Activated B cell treated with CpG ODN at 0.5 μM for 24 hours (primary cell): ENCODE data around the gene IGSF9. TPM values are rescaled to one million over a fixed set of nuclear protein-coding genes. Genes with fewer than 3 reads are reported as not detected.

Experiments
- ATAC-seq: fragments of 200-7000 bp; cut with Tn5 transposase; one replicate; pipeline ENCODE4 v1.10.0; 2021; ENCODE audit warnings: low read depth, mild to moderate bottlenecking, moderate library complexity
- CTCF ChIA-PET: fragments of 350-600 bp; sonication (Branson Sonifier 250); formaldehyde crosslinking; loops from one replicate; lab custom pipeline; 2021; ENCODE audit warnings: antibody characterized with exemption; lab: Charles Lee
- POLR2A ChIA-PET: fragments of 350-600 bp; sonication (Branson Sonifier 250); formaldehyde crosslinking; loops from one replicate; lab custom pipeline; 2021; ENCODE audit warnings: antibody characterized with exemption; lab: Charles Lee
- DNase-seq: peaks from one replicate; pipeline ENCODE4 v3.0.0; 2022
- H3K27ac Mint-ChIP-seq: one replicate; pipeline ENCODE4 v1.8.0; 2020; ENCODE audit warnings: mixed read lengths
- H3K27me3 Mint-ChIP-seq: one replicate; pipeline ENCODE4 v1.8.0; 2021; ENCODE audit warnings: mixed read lengths
- H3K36me3 Mint-ChIP-seq: one replicate; pipeline ENCODE4 v1.8.0; 2021; ENCODE audit warnings: low read depth, mixed read lengths
- H3K4me1 Mint-ChIP-seq: one replicate; pipeline ENCODE4 v1.8.0; 2021; ENCODE audit warnings: mixed read lengths
- H3K4me3 Mint-ChIP-seq: one replicate; pipeline ENCODE4 v1.8.0; 2020; ENCODE audit warnings: mild to moderate bottlenecking, mixed read lengths
- H3K9me3 Mint-ChIP-seq: one replicate; pipeline ENCODE4 v1.8.0; 2020; ENCODE audit warnings: mixed read lengths
- CTCF ChIP-seq: fragments of 200-600 bp; IDR thresholded peaks from one replicate; pipeline ENCODE4 v1.8.0; 2022; ENCODE audit warnings: antibody characterized with exemption, mild to moderate bottlenecking
- intact Hi-C: fragments of 100-400 bp; cut with micrococcal nuclease; formaldehyde crosslinking; loops from one replicate; pipeline ENCODE4 v1.15.1; 2024
- total RNA-seq: library from RNA; stranded (reverse); gene quantifications from 2 replicates; pipeline ENCODE4 v1.2.3, GENCODE V29; 2022

IGSF9 gene
- total RNA-seq, 1 donor from 2014 or later = not detected

DNA sequence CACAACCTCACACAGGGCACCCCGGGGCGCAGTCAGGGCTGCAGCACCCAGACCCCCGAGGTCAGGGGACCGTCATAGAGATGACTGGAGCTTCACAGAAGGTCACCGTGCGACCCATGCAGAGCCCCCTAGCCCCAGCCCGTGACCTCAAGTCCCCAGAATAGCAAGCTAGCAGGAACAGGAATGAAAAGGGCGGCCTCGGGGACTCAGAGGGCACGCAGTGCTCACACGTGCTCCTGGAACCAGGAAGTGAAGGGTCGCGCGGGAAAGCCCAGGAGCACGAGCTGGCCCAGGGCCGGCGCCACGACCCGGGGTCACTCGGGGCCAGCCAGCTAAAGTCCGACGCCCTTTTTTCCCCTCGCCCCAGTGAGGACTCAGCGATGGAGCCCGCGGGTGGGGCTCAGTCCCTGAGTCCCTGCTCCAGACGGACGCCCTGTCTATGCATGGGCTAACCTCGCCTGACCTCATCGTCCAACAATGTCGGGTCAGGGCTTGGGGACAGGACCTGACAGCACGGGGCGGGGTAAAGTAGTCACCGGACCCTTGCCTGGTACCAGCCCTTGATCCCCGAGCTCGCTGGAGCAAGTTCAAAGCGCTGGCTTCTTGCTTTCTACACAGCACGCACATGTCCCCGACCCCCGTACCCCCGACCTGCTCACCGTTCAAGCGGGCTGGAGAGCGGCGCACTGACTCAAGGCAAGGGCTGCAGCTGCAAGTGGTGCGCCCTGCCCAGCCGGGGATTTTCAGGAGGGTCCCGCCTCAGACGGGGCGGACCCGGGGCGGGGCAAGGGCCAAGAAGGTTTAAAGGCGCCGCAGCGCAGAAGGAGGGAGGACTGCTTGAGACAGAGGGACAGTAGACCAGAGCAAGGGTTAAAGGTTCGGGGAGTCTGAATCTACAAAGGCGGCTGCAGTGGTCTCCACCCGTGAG is 20.4 kb downstream of the IGSF9 start, which contains the start of gene TAGLN2:
Gene TAGLN2, minus strand, starts transcription at position 717 of the 928 bp plus-strand sequence. CDS start 4,998 bp downstream, outside the sequence.
- H3K9me3 Mint-ChIP-seq = no peaks in the 10 kb centered on the region
- ChIA-PET POLR2A (interaction anchor here (0.6 to 2.9 kb wide), 16 partner anchors 9 to 858 kb away, joined by 3 to 16 read pairs (median 4); partner anchors contain the start of genes AIM2, DUSP23, IGSF8 and IGSF9), CTCF (interaction anchor here (1.9 to 6.4 kb wide), 3 partner anchors 13 to 82 kb away, joined by 5 to 52 read pairs (median 15); no protein-coding TSS in a partner anchor)
- TF ChIP-seq CTCF = no peak
- H3K27ac Mint-ChIP-seq = peak within 1 kb of the TSS; percentile 99
- peaks cover 57% of the 10 kb centered on the region for H3K4me1 Mint-ChIP-seq
- peak within 1 kb of the TSS; percentile 99 for H3K4me3 Mint-ChIP-seq
- ATAC-seq (peak; percentile 69), DNase-seq (peak; percentile 94)
- H3K27me3 Mint-ChIP-seq = no peaks in the 10 kb centered on the region
- H3K36me3 Mint-ChIP-seq = peaks cover 30% of the 10 kb centered on the region
- intact Hi-C loops = loop anchor here (1.0 to 10.0 kb wide), 5 partner anchors 34 to 340 kb away; partner anchors contain the start of genes DCAF8 and IGSF8

DNA sequence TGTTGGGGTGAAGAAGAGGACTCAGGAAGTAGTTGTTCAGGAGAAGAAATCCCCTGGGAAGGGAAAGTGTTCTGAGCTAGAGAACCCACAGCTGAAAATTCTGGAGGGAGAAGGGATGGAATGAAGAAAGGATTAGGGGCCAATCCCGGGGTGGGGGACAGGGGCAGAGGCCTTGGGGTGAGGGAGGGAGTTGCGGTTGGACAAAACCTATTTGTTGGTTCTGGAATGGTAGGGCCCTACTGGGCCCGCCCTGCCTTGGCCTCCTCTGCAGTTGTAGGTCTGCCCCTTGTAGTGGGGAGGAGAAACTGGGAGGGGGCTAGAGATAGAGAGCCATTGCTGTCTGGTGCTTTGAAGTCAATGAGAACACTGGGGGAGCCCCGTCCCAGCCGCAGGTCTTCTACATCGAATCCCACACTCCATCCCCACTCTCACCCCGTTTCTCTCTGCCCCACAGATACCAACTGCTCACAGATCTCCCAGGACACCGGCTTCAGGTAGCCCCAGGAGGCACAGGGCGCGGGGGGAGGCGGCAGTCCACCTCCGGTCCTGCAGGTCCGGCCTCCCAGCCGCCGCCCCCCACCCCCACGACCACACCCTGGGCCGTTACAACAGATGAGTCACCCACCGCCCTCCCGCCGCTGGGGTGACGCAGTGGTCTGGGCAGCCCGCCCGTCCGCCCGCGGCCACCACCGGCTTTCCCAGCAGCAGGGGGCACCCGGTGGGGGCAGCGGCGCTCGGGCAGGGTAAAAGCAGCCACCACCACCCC is 21.2 kb downstream of the IGSF9 start:
- ChIA-PET POLR2A (interaction anchor here (0.6 to 2.9 kb wide), 14 partner anchors 9 to 972 kb away, joined by 3 to 20 read pairs (median 4); partner anchors contain the start of genes AIM2, DUSP23, IGSF9 and KCNJ10), CTCF (interaction anchor here (1.9 to 6.4 kb wide), 3 partner anchors 12 to 83 kb away, joined by 5 to 52 read pairs (median 9); no protein-coding TSS in a partner anchor)
- H3K36me3 Mint-ChIP-seq = peaks cover 39% of the 10 kb centered on the region
- peak overlapping the region; percentile 99 for H3K4me3 Mint-ChIP-seq
- ATAC-seq (peak; percentile 11), DNase-seq (peak; percentile 71)
- H3K27ac Mint-ChIP-seq = peak overlapping the region; percentile 99
- peaks cover 65% of the 10 kb centered on the region for H3K4me1 Mint-ChIP-seq
- no peak for TF ChIP-seq CTCF
- H3K9me3 Mint-ChIP-seq = no peaks in the 10 kb centered on the region
- intact Hi-C loops = loop anchor here (5.0 to 10.0 kb wide), 4 partner anchors 83 to 341 kb away; partner anchors contain the start of genes DCAF8 and IGSF8
- no peaks in the 10 kb centered on the region for H3K27me3 Mint-ChIP-seq

GRCh38 chr1:159923203-159924024 is 22.0 kb downstream of the IGSF9 start:
- peak overlapping the region; percentile 99 for H3K27ac Mint-ChIP-seq
- intact Hi-C loops = loop anchor here (5.0 to 10.0 kb wide), 4 partner anchors 84 to 341 kb away; partner anchors contain the start of genes DCAF8 and IGSF8
- no peak for TF ChIP-seq CTCF
- peak overlapping the region; percentile 99 for H3K4me3 Mint-ChIP-seq
- H3K27me3 Mint-ChIP-seq = no peaks in the 10 kb centered on the region
- peaks cover 71% of the 10 kb centered on the region for H3K4me1 Mint-ChIP-seq
- ATAC-seq = peak; percentile 27
- CTCF ChIA-PET = interaction anchor here (1.0 to 6.4 kb wide), 4 partner anchors 12 to 133 kb away, joined by 3 to 52 read pairs (median 7); no protein-coding TSS in a partner anchor
- DNase-seq = peak; percentile 82
- H3K9me3 Mint-ChIP-seq = no peaks in the 10 kb centered on the region
- POLR2A ChIA-PET = interaction anchor here (0.6 to 2.9 kb wide), 9 partner anchors 10 to 971 kb away, joined by 3 to 20 read pairs (median 4); partner anchors contain the start of genes IGSF8, IGSF9 and KCNJ10
- H3K36me3 Mint-ChIP-seq = peaks cover 47% of the 10 kb centered on the region

DNA sequence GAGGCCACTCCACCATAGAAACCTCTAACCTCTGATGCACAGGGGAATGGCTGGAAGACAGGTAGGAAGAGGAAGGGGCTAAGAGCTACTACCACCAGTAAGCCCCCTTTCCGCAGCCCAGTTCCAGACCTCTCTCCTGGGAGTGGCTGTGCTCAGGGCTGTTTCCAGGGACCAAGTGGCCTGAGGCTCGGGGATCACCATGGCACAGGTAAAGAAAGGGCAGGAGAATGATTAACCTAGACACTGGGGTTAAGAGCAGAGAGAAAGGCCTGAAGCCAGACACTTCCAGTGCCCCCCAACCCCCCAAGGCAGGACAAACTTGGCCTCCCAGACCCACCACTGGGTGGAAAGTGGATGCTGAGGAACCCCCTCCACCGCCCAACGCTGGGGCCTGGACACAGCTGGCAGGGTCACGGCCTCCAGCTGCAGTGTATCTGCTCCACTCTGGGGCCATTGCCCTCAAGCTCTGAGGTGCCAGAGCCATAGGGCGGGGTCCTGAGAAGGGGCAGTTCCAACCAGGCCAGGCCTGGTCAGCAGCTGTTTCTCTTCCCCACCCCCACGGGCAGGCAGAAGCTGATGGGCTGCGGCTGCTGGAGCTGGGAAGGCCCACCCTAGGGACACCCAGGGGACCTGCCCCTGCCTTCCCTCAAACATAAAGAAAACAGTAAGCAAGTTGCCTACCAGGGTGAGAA is 22.8 kb downstream of the IGSF9 start:
- intact Hi-C loops = loop anchor here (5.0 to 10.0 kb wide), 4 partner anchors 85 to 342 kb away; partner anchors contain the start of genes DCAF8 and IGSF8
- ATAC-seq (no peak), DNase-seq (no peak)
- H3K27ac Mint-ChIP-seq = peak overlapping the region; percentile 99
- H3K27me3 Mint-ChIP-seq = no peaks in the 10 kb centered on the region
- TF ChIP-seq CTCF = no peak
- ChIA-PET CTCF (interaction anchor here (1.0 to 6.4 kb wide), 3 partner anchors 32 to 133 kb away, joined by 3 to 52 read pairs (median 9); no protein-coding TSS in a partner anchor), POLR2A (interaction anchor here (1.5 to 2.4 kb wide), 5 partner anchors 14 to 176 kb away, joined by 4 to 20 read pairs (median 4); partner anchors contain the start of genes IGSF8 and KCNJ10)
- peaks cover 54% of the 10 kb centered on the region for H3K36me3 Mint-ChIP-seq
- peaks cover 78% of the 10 kb centered on the region for H3K4me1 Mint-ChIP-seq
- peak overlapping the region; percentile 99 for H3K4me3 Mint-ChIP-seq
- H3K9me3 Mint-ChIP-seq = no peaks in the 10 kb centered on the region
